ENCODE data around the gene SLC4A4. TPM values are rescaled to one million over a fixed set of nuclear protein-coding genes. Genes with fewer than 3 reads are reported as not detected.

Gene SLC4A4
- total RNA-seq, 4 donors from 2014 or later, result 0.30 to 0.56 (median 0.34) TPM; not detected in 1

GRCh38 chr4:71524756-71525155 lies 185.9 kb downstream of the SLC4A4 start:
- no peak for DNase-seq (ENCODE audit: low spot score in 2 of 2)
- no peaks in the 10 kb centered on the region for H3K36me3 ChIP-seq
- no peak overlapping the region for H3K27ac ChIP-seq
- no peaks in the 10 kb centered on the region for H3K27me3 ChIP-seq
- no peak overlapping the region for H3K4me3 ChIP-seq
- no peaks in the 10 kb centered on the region for H3K9me3 ChIP-seq
- no peaks in the 10 kb centered on the region for H3K4me1 ChIP-seq
- 42% methylated on average over 1 of the region's 1 CpG for WGBS
- no peak for TF ChIP-seq POLR2A (IDR thresholded peaks at IDR 0.05)
- no peak for TF ChIP-seq EP300 (IDR thresholded peaks at IDR 0.05)
- TF ChIP-seq CTCF (IDR thresholded peaks at IDR 0.05), result no peak
- TF ChIP-seq POLR2AphosphoS5 (IDR thresholded peaks at IDR 0.05), result no peak

- Histone ChIP-seq H3K27me3 (no peaks in the 10 kb centered on the region), H3K27ac (no peak overlapping the region), H3K9me3 (no peaks in the 10 kb centered on the region), H3K36me3 (no peaks in the 10 kb centered on the region), H3K4me3 (no peak overlapping the region), H3K4me1 (no peaks in the 10 kb centered on the region)
- TF ChIP-seq CTCF (IDR thresholded peaks at IDR 0.05), result no peak
- no peak for TF ChIP-seq POLR2A (IDR thresholded peaks at IDR 0.05)
- TF ChIP-seq POLR2AphosphoS5 (IDR thresholded peaks at IDR 0.05), result no peak
- TF ChIP-seq EP300 (IDR thresholded peaks at IDR 0.05), result no peak
- 73% methylated on average over 4 of the region's 4 CpGs for whole genome bisulfite sequencing
- no peak for DNase-seq (ENCODE audit: low spot score in 2 of 2)
Observed at GRCh38 chr4:71526637-71527406, 188.0 kb downstream of the SLC4A4 start.

- Histone ChIP-seq H3K27me3 (no peaks in the 10 kb centered on the region), H3K27ac (no peak overlapping the region), H3K4me1 (no peaks in the 10 kb centered on the region), H3K9me3 (no peaks in the 10 kb centered on the region), H3K36me3 (no peaks in the 10 kb centered on the region), H3K4me3 (no peak overlapping the region)
- TF ChIP-seq POLR2AphosphoS5 (IDR thresholded peaks at IDR 0.05) (no peak), CTCF (IDR thresholded peaks at IDR 0.05) (no peak), POLR2A (IDR thresholded peaks at IDR 0.05) (no peak), EP300 (IDR thresholded peaks at IDR 0.05) (no peak)
- 93% methylated on average over 1 of the region's 1 CpG for WGBS
- DNase-seq (ENCODE audit: low spot score in 2 of 2), result no peak
Observed at GRCh38 chr4:71532407-71532806, 193.6 kb downstream of the SLC4A4 start.

- Histone ChIP-seq H3K4me3 (no peak overlapping the region), H3K27me3 (no peaks in the 10 kb centered on the region), H3K36me3 (no peaks in the 10 kb centered on the region), H3K27ac (no peak overlapping the region), H3K9me3 (no peaks in the 10 kb centered on the region), H3K4me1 (no peaks in the 10 kb centered on the region)
- no peak for TF ChIP-seq POLR2A (IDR thresholded peaks at IDR 0.05)
- no peak for TF ChIP-seq POLR2AphosphoS5 (IDR thresholded peaks at IDR 0.05)
- TF ChIP-seq EP300 (IDR thresholded peaks at IDR 0.05), result no peak
- no peak for TF ChIP-seq CTCF (IDR thresholded peaks at IDR 0.05)
- WGBS, result 90% methylated on average over 1 of the region's 1 CpG
- DNase-seq (ENCODE audit: low spot score in 2 of 2), result no peak
Observed at GRCh38 chr4:71533121-71533520, 194.3 kb downstream of the SLC4A4 start.

GRCh38 chr4:71537551-71538065 lies 198.8 kb downstream of the SLC4A4 start:
- H3K27me3 ChIP-seq, result no peaks in the 10 kb centered on the region
- no peak for DNase-seq (ENCODE audit: low spot score in 2 of 2)
- no peaks in the 10 kb centered on the region for H3K36me3 ChIP-seq
- 88% methylated on average over 6 of the region's 6 CpGs for WGBS
- H3K4me1 ChIP-seq, result no peaks in the 10 kb centered on the region
- no peak overlapping the region for H3K4me3 ChIP-seq
- H3K27ac ChIP-seq, result no peak overlapping the region
- TF ChIP-seq CTCF (IDR thresholded peaks at IDR 0.05) (no peak), EP300 (IDR thresholded peaks at IDR 0.05) (no peak), POLR2AphosphoS5 (IDR thresholded peaks at IDR 0.05) (no peak), POLR2A (IDR thresholded peaks at IDR 0.05) (no peak)
- no peaks in the 10 kb centered on the region for H3K9me3 ChIP-seq

All from suprapubic skin (tissue), 4 donors.